BE2C (cell line): ENCODE data around the gene TRIM59.

Experiments
- DNase-seq: peaks from one replicate; pipeline ENCODE4 v3.0.0-alpha.2; 2020
- H3K27me3 ChIP-seq: fragments of 250-450 bp; sonication (Bioruptor Pico); 2 replicates; pipeline ENCODE4 v1.5.1; 2020; ENCODE audit warnings: mild to moderate bottlenecking
- H3K36me3 ChIP-seq: fragments of 250-450 bp; sonication (Bioruptor Pico); 2 replicates; pipeline ENCODE4 v1.5.1; 2020; ENCODE audit warnings: mild to moderate bottlenecking
- H3K4me1 ChIP-seq: fragments of 250-450 bp; sonication (Bioruptor Pico); 2 replicates; pipeline ENCODE4 v1.5.1; 2020
- H3K4me3 ChIP-seq: 2 replicates; pipeline ENCODE4 v1.5.1; 2011; ENCODE audit warnings: low read depth, low read length
- H3K9me3 ChIP-seq: fragments of 250-450 bp; sonication (Bioruptor Pico); 2 replicates; pipeline ENCODE4 v1.5.1; 2020
- TF ChIP-seq, protein P1 (sequence below): IDR thresholded peaks from 2 replicates; pipeline ENCODE4 v1.5.1; 2012; ENCODE audit warnings: mild to moderate bottlenecking, low read depth, low read length

Gene TRIM59

DNA sequence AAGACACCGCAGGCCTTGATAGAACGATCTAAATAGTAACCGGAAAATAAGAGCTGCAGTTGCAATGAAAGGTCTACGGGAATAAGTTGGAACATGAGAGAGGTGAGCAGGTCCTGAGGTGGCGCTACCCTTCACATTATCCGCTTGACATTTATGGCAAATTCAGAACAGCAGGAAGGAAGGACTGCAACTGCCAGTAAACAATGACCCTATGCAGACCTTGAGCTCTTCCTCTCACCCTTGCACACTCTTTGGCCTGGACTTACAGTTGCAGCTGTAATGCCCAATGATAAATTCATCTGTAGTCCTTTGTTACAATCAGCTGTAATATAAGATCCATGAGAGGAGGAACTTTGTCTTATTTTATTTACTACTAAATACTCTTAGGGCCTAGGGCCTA is 32.3 kb upstream of the TRIM59 start:
- no peak for DNase-seq
- TF ChIP-seq, protein P1, sequence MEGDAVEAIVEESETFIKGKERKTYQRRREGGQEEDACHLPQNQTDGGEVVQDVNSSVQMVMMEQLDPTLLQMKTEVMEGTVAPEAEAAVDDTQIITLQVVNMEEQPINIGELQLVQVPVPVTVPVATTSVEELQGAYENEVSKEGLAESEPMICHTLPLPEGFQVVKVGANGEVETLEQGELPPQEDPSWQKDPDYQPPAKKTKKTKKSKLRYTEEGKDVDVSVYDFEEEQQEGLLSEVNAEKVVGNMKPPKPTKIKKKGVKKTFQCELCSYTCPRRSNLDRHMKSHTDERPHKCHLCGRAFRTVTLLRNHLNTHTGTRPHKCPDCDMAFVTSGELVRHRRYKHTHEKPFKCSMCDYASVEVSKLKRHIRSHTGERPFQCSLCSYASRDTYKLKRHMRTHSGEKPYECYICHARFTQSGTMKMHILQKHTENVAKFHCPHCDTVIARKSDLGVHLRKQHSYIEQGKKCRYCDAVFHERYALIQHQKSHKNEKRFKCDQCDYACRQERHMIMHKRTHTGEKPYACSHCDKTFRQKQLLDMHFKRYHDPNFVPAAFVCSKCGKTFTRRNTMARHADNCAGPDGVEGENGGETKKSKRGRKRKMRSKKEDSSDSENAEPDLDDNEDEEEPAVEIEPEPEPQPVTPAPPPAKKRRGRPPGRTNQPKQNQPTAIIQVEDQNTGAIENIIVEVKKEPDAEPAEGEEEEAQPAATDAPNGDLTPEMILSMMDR: no peak
- H3K27me3 ChIP-seq: no peaks in the 10 kb centered on the region
- H3K9me3 ChIP-seq: no peaks in the 10 kb centered on the region
- no peaks in the 10 kb centered on the region for H3K36me3 ChIP-seq
- H3K4me1 ChIP-seq: no peaks in the 10 kb centered on the region
- no peak overlapping the region for H3K4me3 ChIP-seq

DNA sequence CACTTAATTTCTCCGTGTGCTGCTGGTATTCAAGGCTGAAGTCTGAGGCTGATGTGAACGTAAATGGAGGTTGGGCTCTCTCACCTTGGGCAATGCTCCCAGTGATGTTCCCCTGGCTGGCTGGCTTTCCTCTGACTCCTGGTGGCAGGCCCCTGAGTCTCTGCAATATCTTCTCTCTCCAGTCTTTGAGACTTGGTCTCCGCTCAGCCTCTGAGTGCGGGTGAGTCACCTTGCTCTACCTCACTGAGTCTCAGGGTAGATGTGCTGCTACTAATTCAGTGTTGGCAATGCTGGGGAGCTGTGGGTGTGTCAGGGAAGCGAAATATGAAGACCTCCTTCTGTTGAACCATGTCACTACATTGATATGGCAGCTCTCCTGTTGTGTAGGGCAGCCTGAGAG is 31.3 kb upstream of the TRIM59 start:
- Histone ChIP-seq H3K4me1 (no peaks in the 10 kb centered on the region), H3K4me3 (no peak overlapping the region)

DNA sequence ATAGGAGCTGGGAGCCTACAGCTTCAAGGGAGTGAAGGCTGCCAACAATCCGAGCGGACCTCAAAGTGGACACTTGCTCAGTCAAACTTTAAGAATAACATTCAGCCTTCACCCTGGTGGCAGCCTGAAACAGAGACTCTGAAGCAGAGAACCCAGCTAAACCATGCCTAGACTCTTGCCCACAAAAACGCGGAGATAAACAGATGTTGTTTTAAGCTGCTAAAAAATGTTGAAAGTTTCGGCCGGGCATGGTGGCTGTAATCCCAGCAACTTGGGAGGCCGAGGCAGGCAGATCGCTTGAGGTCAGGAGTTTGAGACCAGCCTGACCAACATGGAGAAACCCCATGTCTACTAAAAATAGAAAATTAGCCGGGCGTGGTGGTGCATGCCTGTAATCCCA is 29.8 kb upstream of the TRIM59 start:
- no peaks in the 10 kb centered on the region for H3K27me3 ChIP-seq
- no peaks in the 10 kb centered on the region for H3K9me3 ChIP-seq
- H3K36me3 ChIP-seq: no peaks in the 10 kb centered on the region
- no peak for DNase-seq
- no peak overlapping the region for H3K4me3 ChIP-seq
- H3K4me1 ChIP-seq: no peaks in the 10 kb centered on the region
- TF ChIP-seq, protein P1: no peak

More for the DNA sequence above, 31.3 kb upstream of the TRIM59 start:
- DNase-seq: no peak
- TF ChIP-seq, protein P1: no peak
- H3K27me3 ChIP-seq: no peaks in the 10 kb centered on the region
- H3K36me3 ChIP-seq: no peaks in the 10 kb centered on the region
- no peaks in the 10 kb centered on the region for H3K9me3 ChIP-seq

DNA sequence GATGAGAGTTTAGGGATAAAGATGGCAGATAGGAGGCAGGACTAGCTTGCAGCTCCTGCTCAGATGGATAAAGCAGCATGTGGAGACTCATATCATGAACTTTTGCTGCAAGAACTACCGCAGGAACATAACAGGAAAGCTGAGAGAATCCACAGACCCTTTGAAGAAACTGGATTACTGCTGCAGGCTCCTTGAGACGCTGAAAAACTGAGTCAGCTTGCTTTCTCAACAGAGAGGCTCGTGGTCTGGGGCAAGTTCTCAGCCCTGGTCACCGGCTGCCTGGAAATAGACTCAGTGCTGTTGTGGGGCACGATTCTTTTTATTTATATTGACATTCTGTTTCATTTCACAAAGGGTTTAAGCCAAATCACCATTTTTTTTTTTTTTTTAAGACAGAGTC is 28.8 kb upstream of the TRIM59 start:
- no peak for DNase-seq
- Histone ChIP-seq H3K4me1 (no peaks in the 10 kb centered on the region), H3K9me3 (no peaks in the 10 kb centered on the region), H3K4me3 (no peak overlapping the region), H3K36me3 (no peaks in the 10 kb centered on the region), H3K27me3 (no peaks in the 10 kb centered on the region)
- TF ChIP-seq, protein P1: no peak

DNA sequence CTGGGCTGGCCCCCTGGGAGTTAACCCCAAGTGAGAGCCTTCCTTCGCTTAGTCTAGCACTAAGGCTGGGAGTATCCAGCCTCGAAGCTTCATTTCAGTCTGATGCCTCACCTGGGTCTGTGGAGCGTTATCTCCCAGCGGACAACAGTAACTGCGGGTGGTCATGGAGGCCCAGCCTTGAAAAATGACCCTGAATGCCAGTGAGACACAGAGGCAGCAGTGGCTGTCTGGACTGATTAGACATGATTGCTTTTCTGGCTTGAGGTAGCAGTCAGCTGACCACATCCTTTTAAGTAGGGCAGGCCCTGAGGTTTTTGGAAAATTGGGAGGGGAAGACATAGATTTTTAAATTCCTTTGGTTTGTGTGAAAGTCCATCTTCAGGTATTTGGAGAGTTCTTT is 28.2 kb upstream of the TRIM59 start:
- no peak for DNase-seq
- H3K4me1 ChIP-seq: no peaks in the 10 kb centered on the region

DNA sequence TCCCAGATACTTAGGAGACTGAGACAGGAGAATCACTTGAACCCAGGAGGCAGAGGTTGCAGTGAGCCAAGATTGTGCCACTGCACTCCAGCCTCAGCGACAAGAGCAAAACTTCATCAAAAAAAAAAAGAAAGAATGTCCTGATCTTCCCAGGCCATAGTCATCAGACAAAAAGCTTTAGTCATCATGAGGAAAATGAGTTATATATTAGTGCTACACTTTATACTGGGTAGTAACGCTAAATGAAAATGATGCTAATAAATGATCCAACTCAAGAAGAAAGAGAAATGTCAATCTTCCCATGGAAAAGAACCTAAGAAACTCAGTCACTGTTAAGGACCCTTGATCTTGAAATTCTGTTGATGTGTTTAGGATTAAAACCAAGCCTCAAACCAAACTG is 26.3 kb upstream of the TRIM59 start:
- Histone ChIP-seq H3K4me1 (no peaks in the 10 kb centered on the region), H3K36me3 (no peaks in the 10 kb centered on the region), H3K4me3 (no peak overlapping the region), H3K27me3 (no peaks in the 10 kb centered on the region), H3K9me3 (peaks cover under 1% of the 10 kb centered on the region)
- DNase-seq: no peak
- TF ChIP-seq, protein P1: no peak

More for the DNA sequence above, 28.2 kb upstream of the TRIM59 start:
- Histone ChIP-seq H3K4me3 (no peak overlapping the region), H3K9me3 (no peaks in the 10 kb centered on the region), H3K36me3 (no peaks in the 10 kb centered on the region), H3K27me3 (no peaks in the 10 kb centered on the region)
- TF ChIP-seq, protein P1: no peak
